Measurements from ENCODE around the gene RGS14. TPM values are rescaled to one million over a fixed set of nuclear protein-coding genes. Genes with fewer than 3 reads are reported as not detected.

RGS14 gene
- total and polyA plus RNA-seq, 2 experiments from 2014 or later, result 23.5 to 37.9 TPM

DNA sequence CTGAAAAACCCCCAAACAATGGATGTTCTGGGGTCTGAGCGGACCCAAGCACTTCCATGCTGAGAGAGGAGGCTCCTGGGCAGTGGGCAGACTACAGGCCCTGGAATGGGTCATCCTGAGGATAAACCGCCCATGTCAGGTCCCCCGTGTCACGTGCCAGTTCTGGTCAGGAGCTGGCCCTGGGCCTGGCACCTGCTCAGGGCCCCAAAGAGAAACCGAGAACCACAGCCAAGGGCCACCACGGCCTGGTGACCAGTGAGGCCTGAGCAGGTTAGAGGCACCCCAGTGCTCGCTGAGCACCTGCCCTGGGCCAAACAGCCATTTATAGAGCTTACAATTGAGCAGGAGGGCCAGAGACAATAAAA lies 22.0 kb upstream of the RGS14 start:
- Histone ChIP-seq H3K9me2 (ENCODE audit: insufficient read depth) (no peaks in the 10 kb centered on the region), H3K4me2 (no peak overlapping the region), H3K27ac (ENCODE audit: low read depth) (no peak overlapping the region), H3K27me3 (ENCODE audit: insufficient read depth) (no peaks in the 10 kb centered on the region), H3K4me3 (no peak overlapping the region), H3K36me3 (ENCODE audit: insufficient read depth) (peaks cover 5% of the 10 kb centered on the region; the same call in 1 of the 2 replicates), H3F3A (replicated peaks; ENCODE audit: low read depth) (no peaks in the 10 kb centered on the region), H3K79me2 (replicated peaks; ENCODE audit: insufficient read depth) (peaks cover 10% of the 10 kb centered on the region; the same call in 1 of the 2 replicates), H2AFZ (no peak overlapping the region), H3K4me1 (ENCODE audit: insufficient read depth) (no peaks in the 10 kb centered on the region; the same call in 1 of the 2 replicates), H4K20me1 (replicated peaks; ENCODE audit: insufficient read depth) (peaks cover 4% of the 10 kb centered on the region; the same call in 1 of the 2 replicates)
- ATAC-seq, result no peak
- Mint-ChIP-seq H3K4me1 (peaks cover 23% of the 10 kb centered on the region), H3K36me3 (ENCODE audit: low read depth) (peaks cover 61% of the 10 kb centered on the region), H3K9me3 (no peaks in the 10 kb centered on the region), H3K27ac (no peak overlapping the region; the same call in 1 of the 2 replicates), H3K27me3 (ENCODE audit: insufficient read depth, low read depth, poor library complexity) (peaks cover 11% of the 10 kb centered on the region), H3K4me3 (no peak overlapping the region; the same call in 2 of the 3 replicates)
- TF ChIP-seq JUNB (IDR thresholded peaks at IDR 0.05; ENCODE audit: unreplicated experiment) (no peak), STAT1 (IDR thresholded peaks at IDR 0.05; ENCODE audit: unreplicated experiment) (no peak), EZH2 (IDR thresholded peaks at IDR 0.05; ENCODE audit: low read depth, unreplicated experiment) (no peak), POLR2AphosphoS5 (IDR thresholded peaks at IDR 0.05; ENCODE audit: low read depth) (no peak), ZNF331 (CRISPR knock-in tag; IDR thresholded peaks at IDR 0.05; ENCODE audit: low read depth) (no peak), NANOG (IDR thresholded peaks at IDR 0.05; ENCODE audit: borderline replicate concordance) (no peak), ZNF114 (CRISPR knock-in tag; IDR thresholded peaks at IDR 0.05) (no peak), EZH2phosphoT487 (IDR thresholded peaks at IDR 0.05; ENCODE audit: unreplicated experiment) (no peak), CREB1 (CRISPR knock-in tag; IDR thresholded peaks at IDR 0.05; ENCODE audit: low read depth) (no peak)
- TF ChIP-seq, protein P1, sequence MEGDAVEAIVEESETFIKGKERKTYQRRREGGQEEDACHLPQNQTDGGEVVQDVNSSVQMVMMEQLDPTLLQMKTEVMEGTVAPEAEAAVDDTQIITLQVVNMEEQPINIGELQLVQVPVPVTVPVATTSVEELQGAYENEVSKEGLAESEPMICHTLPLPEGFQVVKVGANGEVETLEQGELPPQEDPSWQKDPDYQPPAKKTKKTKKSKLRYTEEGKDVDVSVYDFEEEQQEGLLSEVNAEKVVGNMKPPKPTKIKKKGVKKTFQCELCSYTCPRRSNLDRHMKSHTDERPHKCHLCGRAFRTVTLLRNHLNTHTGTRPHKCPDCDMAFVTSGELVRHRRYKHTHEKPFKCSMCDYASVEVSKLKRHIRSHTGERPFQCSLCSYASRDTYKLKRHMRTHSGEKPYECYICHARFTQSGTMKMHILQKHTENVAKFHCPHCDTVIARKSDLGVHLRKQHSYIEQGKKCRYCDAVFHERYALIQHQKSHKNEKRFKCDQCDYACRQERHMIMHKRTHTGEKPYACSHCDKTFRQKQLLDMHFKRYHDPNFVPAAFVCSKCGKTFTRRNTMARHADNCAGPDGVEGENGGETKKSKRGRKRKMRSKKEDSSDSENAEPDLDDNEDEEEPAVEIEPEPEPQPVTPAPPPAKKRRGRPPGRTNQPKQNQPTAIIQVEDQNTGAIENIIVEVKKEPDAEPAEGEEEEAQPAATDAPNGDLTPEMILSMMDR (conservative IDR thresholded peaks at IDR 0.05; ENCODE audit: low read depth in 2 of 2), result no peak
- TF ChIP-seq, protein P2, sequence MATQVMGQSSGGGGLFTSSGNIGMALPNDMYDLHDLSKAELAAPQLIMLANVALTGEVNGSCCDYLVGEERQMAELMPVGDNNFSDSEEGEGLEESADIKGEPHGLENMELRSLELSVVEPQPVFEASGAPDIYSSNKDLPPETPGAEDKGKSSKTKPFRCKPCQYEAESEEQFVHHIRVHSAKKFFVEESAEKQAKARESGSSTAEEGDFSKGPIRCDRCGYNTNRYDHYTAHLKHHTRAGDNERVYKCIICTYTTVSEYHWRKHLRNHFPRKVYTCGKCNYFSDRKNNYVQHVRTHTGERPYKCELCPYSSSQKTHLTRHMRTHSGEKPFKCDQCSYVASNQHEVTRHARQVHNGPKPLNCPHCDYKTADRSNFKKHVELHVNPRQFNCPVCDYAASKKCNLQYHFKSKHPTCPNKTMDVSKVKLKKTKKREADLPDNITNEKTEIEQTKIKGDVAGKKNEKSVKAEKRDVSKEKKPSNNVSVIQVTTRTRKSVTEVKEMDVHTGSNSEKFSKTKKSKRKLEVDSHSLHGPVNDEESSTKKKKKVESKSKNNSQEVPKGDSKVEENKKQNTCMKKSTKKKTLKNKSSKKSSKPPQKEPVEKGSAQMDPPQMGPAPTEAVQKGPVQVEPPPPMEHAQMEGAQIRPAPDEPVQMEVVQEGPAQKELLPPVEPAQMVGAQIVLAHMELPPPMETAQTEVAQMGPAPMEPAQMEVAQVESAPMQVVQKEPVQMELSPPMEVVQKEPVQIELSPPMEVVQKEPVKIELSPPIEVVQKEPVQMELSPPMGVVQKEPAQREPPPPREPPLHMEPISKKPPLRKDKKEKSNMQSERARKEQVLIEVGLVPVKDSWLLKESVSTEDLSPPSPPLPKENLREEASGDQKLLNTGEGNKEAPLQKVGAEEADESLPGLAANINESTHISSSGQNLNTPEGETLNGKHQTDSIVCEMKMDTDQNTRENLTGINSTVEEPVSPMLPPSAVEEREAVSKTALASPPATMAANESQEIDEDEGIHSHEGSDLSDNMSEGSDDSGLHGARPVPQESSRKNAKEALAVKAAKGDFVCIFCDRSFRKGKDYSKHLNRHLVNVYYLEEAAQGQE (IDR thresholded peaks at IDR 0.05; ENCODE audit: unreplicated experiment), result no peak
- TF ChIP-seq, protein P3, sequence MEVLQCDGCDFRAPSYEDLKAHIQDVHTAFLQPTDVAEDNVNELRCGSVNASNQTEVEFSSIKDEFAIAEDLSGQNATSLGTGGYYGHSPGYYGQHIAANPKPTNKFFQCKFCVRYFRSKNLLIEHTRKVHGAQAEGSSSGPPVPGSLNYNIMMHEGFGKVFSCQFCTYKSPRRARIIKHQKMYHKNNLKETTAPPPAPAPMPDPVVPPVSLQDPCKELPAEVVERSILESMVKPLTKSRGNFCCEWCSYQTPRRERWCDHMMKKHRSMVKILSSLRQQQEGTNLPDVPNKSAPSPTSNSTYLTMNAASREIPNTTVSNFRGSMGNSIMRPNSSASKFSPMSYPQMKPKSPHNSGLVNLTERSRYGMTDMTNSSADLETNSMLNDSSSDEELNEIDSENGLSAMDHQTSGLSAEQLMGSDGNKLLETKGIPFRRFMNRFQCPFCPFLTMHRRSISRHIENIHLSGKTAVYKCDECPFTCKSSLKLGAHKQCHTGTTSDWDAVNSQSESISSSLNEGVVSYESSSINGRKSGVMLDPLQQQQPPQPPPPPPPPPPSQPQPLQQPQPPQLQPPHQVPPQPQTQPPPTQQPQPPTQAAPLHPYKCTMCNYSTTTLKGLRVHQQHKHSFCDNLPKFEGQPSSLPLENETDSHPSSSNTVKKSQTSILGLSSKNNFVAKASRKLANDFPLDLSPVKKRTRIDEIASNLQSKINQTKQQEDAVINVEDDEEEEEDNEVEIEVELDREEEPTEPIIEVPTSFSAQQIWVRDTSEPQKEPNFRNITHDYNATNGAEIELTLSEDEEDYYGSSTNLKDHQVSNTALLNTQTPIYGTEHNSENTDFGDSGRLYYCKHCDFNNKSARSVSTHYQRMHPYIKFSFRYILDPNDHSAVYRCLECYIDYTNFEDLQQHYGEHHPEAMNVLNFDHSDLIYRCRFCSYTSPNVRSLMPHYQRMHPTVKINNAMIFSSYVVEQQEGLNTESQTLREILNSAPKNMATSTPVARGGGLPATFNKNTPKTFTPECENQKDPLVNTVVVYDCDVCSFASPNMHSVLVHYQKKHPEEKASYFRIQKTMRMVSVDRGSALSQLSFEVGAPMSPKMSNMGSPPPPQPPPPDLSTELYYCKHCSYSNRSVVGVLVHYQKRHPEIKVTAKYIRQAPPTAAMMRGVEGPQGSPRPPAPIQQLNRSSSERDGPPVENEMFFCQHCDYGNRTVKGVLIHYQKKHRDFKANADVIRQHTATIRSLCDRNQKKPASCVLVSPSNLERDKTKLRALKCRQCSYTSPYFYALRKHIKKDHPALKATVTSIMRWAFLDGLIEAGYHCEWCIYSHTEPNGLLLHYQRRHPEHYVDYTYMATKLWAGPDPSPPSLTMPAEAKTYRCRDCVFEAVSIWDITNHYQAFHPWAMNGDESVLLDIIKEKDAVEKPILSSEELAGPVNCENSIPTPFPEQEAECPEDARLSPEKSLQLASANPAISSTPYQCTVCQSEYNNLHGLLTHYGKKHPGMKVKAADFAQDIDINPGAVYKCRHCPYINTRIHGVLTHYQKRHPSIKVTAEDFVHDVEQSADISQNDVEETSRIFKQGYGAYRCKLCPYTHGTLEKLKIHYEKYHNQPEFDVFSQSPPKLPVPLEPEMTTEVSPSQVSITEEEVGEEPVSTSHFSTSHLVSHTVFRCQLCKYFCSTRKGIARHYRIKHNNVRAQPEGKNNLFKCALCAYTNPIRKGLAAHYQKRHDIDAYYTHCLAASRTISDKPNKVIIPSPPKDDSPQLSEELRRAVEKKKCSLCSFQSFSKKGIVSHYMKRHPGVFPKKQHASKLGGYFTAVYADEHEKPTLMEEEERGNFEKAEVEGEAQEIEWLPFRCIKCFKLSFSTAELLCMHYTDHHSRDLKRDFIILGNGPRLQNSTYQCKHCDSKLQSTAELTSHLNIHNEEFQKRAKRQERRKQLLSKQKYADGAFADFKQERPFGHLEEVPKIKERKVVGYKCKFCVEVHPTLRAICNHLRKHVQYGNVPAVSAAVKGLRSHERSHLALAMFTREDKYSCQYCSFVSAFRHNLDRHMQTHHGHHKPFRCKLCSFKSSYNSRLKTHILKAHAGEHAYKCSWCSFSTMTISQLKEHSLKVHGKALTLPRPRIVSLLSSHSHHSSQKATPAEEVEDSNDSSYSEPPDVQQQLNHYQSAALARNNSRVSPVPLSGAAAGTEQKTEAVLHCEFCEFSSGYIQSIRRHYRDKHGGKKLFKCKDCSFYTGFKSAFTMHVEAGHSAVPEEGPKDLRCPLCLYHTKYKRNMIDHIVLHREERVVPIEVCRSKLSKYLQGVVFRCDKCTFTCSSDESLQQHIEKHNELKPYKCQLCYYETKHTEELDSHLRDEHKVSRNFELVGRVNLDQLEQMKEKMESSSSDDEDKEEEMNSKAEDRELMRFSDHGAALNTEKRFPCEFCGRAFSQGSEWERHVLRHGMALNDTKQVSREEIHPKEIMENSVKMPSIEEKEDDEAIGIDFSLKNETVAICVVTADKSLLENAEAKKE (CRISPR knock-in tag; IDR thresholded peaks at IDR 0.05), result no peak
- TF ChIP-seq, protein P4, sequence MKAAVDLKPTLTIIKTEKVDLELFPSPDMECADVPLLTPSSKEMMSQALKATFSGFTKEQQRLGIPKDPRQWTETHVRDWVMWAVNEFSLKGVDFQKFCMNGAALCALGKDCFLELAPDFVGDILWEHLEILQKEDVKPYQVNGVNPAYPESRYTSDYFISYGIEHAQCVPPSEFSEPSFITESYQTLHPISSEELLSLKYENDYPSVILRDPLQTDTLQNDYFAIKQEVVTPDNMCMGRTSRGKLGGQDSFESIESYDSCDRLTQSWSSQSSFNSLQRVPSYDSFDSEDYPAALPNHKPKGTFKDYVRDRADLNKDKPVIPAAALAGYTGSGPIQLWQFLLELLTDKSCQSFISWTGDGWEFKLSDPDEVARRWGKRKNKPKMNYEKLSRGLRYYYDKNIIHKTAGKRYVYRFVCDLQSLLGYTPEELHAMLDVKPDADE (IDR thresholded peaks at IDR 0.05), result no peak
- no peak for DNase-seq (ENCODE audit: low spot score)

Measured in GM23338 (cell line).